MCF 10A (cell line): ENCODE results near the gene SHD. TPM values are rescaled to one million over a fixed set of nuclear protein-coding genes. Genes with fewer than 3 reads are reported as not detected.

Experiments
- BruUV-seq: library from RNA; stranded (reverse); fragments of 400-500 nt; replicated peaks from 2 replicates; lab custom pipeline; 2021; lab: Mats Ljungman, UMichigan
- CTCF ChIA-PET: fragments of 300-600 bp; sonication (Branson Sonifier 250); formaldehyde crosslinking; extraction: SDS; loops from one replicate; lab custom pipeline; 2021; ENCODE audit warnings: antibody characterized with exemption, inconsistent platforms; lab: Yijun Ruan, JAX
- POLR2A ChIA-PET: fragments of 300-600, 350-650 bp; sonication (Branson Sonifier 250); formaldehyde crosslinking; extraction: SDS; loops from one replicate; lab custom pipeline; 2020; ENCODE audit warnings: antibody characterized with exemption, inconsistent platforms; lab: Yijun Ruan, JAX
- DNase-seq: peaks from one replicate; pipeline ENCODE4 v3.0.0-alpha.2; 2018; ENCODE audit not compliant: unreplicated experiment
- H3K27ac Mint-ChIP-seq: one replicate; pipeline ENCODE4 v1.8.0; 2022; ENCODE audit warnings: mild to moderate bottlenecking, low read depth, mixed read lengths; ENCODE audit not compliant: unreplicated experiment
- H3K27me3 Mint-ChIP-seq: one replicate; pipeline ENCODE4 v1.8.0; 2022; ENCODE audit warnings: mixed read lengths; ENCODE audit not compliant: insufficient read depth, unreplicated experiment
- H3K36me3 Mint-ChIP-seq: one replicate; pipeline ENCODE4 v1.8.0; 2022; ENCODE audit warnings: mild to moderate bottlenecking, moderate library complexity, mixed read lengths; ENCODE audit not compliant: insufficient read depth, unreplicated experiment
- H3K4me1 Mint-ChIP-seq: one replicate; pipeline ENCODE4 v1.8.0; 2022; ENCODE audit warnings: mixed read lengths; ENCODE audit not compliant: insufficient read depth, unreplicated experiment
- H3K4me3 Mint-ChIP-seq: one replicate; pipeline ENCODE4 v1.8.0; 2022; ENCODE audit warnings: mild to moderate bottlenecking, moderate library complexity, mixed read lengths; ENCODE audit not compliant: unreplicated experiment
- H3K9me3 Mint-ChIP-seq: one replicate; pipeline ENCODE4 v1.8.0; 2022; ENCODE audit warnings: mixed read lengths; ENCODE audit not compliant: unreplicated experiment
- intact Hi-C: fragments of 100-400 bp; cut with micrococcal nuclease; formaldehyde crosslinking; loops from 2 replicates; pipeline ENCODE4 v1.14.1; 2022
- total RNA-seq: library from RNA; stranded (reverse); gene quantifications from 2 replicates; pipeline ENCODE4 v1.2.3, GENCODE V29; 2022
- TF ChIP-seq, protein P1 (sequence below): fragments of 200-600 bp; IDR thresholded peaks from one replicate; pipeline ENCODE4 v1.8.0; 2022; ENCODE audit warnings: antibody characterized with exemption, mild to moderate bottlenecking; ENCODE audit not compliant: unreplicated experiment

The SHD gene
- total RNA-seq, 1 experiment from 2014 or later = not detected

DNA sequence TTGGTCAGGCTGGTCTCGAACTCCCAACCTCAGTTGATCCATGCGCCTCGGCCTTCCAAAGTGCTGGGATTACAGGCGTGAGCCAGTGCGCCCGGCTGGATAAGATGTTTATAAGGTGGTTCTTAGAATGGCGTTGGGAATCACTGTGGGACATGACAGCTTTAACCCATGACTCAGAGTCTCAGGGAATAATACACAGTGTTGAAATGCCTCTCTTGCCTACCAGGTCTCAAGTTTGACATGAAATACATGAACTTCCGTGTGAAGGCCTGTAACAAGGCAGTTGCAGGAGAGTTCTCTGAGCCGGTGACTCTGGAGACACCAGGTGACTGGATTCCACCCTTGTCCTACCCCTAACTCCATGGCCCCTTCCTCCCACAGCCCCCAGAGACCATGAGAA is 37.9 kb downstream of the SHD start:
- CTCF ChIA-PET = interaction anchor here (1.1 kb wide), 1 partner anchor 49 kb away, joined by 3 read pairs; no protein-coding TSS in a partner anchor
- Mint-ChIP-seq H3K4me1 (no peaks in the 10 kb centered on the region), H3K36me3 (no peaks in the 10 kb centered on the region), H3K9me3 (peaks cover 12% of the 10 kb centered on the region), H3K27ac (no peak overlapping the region), H3K27me3 (peaks cover 12% of the 10 kb centered on the region), H3K4me3 (no peak overlapping the region)
- TF ChIP-seq, protein P1, sequence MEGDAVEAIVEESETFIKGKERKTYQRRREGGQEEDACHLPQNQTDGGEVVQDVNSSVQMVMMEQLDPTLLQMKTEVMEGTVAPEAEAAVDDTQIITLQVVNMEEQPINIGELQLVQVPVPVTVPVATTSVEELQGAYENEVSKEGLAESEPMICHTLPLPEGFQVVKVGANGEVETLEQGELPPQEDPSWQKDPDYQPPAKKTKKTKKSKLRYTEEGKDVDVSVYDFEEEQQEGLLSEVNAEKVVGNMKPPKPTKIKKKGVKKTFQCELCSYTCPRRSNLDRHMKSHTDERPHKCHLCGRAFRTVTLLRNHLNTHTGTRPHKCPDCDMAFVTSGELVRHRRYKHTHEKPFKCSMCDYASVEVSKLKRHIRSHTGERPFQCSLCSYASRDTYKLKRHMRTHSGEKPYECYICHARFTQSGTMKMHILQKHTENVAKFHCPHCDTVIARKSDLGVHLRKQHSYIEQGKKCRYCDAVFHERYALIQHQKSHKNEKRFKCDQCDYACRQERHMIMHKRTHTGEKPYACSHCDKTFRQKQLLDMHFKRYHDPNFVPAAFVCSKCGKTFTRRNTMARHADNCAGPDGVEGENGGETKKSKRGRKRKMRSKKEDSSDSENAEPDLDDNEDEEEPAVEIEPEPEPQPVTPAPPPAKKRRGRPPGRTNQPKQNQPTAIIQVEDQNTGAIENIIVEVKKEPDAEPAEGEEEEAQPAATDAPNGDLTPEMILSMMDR = no peak
- DNase-seq = no peak
- BruUV-seq = no TSS peak
- POLR2A ChIA-PET = no interaction called here
- intact Hi-C loops = no loop called here

DNA sequence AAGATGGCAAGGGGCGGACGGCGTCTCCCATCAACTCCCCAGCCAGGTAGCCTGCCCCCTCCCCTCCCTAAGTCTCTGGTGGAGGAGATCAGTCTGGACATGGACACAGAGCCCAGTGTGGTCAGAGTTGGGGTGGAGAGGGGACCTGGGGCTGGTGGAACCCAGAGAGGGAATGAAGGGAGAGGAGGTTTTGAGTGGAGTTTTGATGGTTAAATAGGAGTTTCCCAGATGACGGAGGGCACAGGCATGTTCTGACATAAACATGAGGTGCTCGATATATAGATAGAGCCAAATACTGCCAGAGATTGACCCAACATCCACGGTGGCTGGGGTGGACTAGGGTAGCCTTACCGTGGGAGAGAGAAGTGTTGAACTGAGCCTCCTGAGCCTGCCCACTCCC is 39.4 kb downstream of the SHD start:
- DNase-seq = no peak
- ChIA-PET POLR2A (interaction anchor here (1.8 kb wide), 1 partner anchor 25 kb away, joined by 9 read pairs; the partner anchor contains the start of gene MPND), CTCF (interaction anchor here (0.8 to 2.3 kb wide), 2 partner anchors 51 to 86 kb away, joined by 3 to 13 read pairs; no protein-coding TSS in a partner anchor)
- no peak overlapping the region for H3K27ac Mint-ChIP-seq
- no peak overlapping the region for H3K4me3 Mint-ChIP-seq
- H3K27me3 Mint-ChIP-seq = peaks cover 12% of the 10 kb centered on the region
- BruUV-seq = no TSS peak
- TF ChIP-seq, protein P1 = no peak
- peaks cover 12% of the 10 kb centered on the region for H3K9me3 Mint-ChIP-seq
- no peaks in the 10 kb centered on the region for H3K36me3 Mint-ChIP-seq
- no peaks in the 10 kb centered on the region for H3K4me1 Mint-ChIP-seq
- intact Hi-C loops = no loop called here

DNA sequence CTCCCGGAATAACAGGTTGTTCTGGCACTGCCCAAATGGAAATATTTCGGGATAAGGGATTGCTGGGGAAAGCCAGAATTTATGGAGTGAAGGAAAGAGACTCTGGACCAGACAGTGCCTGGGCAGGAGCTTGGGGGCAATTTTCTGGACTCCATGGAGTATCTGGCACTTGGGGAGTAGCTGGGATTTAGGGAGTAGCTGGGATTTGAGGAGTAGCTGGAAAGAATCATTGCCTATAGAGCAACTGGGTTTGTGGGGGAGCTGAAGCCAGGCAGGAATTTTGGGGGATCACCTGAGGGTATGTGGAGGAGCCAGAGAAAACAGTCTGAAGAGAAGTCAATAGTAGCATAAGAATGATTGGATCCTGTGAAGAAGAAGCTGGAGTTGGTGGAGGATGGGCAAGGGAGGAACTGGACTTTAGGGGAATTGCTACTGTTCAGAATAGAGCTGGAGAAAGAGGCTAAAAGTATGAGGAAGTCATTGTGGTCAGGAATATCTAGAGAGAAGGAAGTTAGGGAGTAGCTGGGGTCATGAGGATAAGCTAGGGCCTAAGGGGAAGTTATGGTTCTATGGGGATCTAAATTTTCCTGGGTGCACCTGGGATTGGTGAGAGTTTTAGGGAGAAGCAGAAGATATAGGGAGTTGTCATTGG is 40.1 kb downstream of the SHD start:
- Mint-ChIP-seq H3K27ac (no peak overlapping the region), H3K4me1 (no peaks in the 10 kb centered on the region), H3K4me3 (no peak overlapping the region), H3K36me3 (no peaks in the 10 kb centered on the region), H3K27me3 (peaks cover 12% of the 10 kb centered on the region), H3K9me3 (peaks cover 12% of the 10 kb centered on the region)
- ChIA-PET CTCF (interaction anchor here (0.6 to 2.3 kb wide), 6 partner anchors 24 to 1668 kb away, joined by 3 to 13 read pairs (median 3); no protein-coding TSS in a partner anchor), POLR2A (interaction anchor here (0.9 to 1.8 kb wide), 3 partner anchors 8 to 24 kb away, joined by 3 to 9 read pairs (median 4); partner anchors contain the start of gene MPND)
- intact Hi-C loops = no loop called here
- TF ChIP-seq, protein P1 = no peak
- DNase-seq = no peak
- no TSS peak for BruUV-seq

DNA sequence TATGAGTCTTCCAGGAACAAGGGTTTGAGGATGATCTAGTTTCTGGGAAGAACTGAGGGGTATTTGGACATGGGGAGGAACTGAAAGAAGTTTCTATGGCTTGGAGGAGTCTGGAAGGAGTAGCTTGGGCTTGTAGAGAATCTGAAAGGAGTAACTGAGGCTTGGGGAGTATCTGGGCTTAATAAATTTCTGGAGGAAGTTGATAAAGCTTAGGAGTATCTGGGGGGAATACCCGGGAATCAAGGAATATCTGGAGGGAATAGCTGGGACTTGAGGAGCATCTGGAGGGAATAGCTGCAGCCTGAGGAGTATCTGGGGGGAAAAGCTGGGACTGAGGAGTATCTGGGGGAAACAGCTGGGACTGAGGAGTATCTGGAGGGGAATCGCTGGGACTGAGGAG is 41.4 kb downstream of the SHD start:
- intact Hi-C loops = no loop called here
- H3K27me3 Mint-ChIP-seq = peaks cover 12% of the 10 kb centered on the region
- CTCF ChIA-PET = interaction anchor here (0.6 to 2.3 kb wide), 4 partner anchors 23 to 248 kb away, joined by 3 to 13 read pairs (median 4); no protein-coding TSS in a partner anchor

More for the DNA sequence above, 41.4 kb downstream of the SHD start:
- TF ChIP-seq, protein P1 = no peak
- no peaks in the 10 kb centered on the region for H3K36me3 Mint-ChIP-seq
- H3K4me3 Mint-ChIP-seq = no peak overlapping the region
- no TSS peak for BruUV-seq
- no peaks in the 10 kb centered on the region for H3K4me1 Mint-ChIP-seq
- H3K27ac Mint-ChIP-seq = no peak overlapping the region
- DNase-seq = no peak
- H3K9me3 Mint-ChIP-seq = peaks cover 12% of the 10 kb centered on the region
- POLR2A ChIA-PET = interaction anchor here (1.5 to 1.8 kb wide), 2 partner anchors 9 to 23 kb away, joined by 4 to 9 read pairs; partner anchors contain the start of gene MPND
